GM18858 (cell line): ENCODE data around the gene FHOD3.

Source experiments
- ATAC-seq: cut with Tn5 transposase; IDR thresholded peaks from one replicate; pipeline ENCODE4 v1.9.1; 2021; ENCODE audit not compliant: unreplicated experiment

FHOD3 gene

DNA sequence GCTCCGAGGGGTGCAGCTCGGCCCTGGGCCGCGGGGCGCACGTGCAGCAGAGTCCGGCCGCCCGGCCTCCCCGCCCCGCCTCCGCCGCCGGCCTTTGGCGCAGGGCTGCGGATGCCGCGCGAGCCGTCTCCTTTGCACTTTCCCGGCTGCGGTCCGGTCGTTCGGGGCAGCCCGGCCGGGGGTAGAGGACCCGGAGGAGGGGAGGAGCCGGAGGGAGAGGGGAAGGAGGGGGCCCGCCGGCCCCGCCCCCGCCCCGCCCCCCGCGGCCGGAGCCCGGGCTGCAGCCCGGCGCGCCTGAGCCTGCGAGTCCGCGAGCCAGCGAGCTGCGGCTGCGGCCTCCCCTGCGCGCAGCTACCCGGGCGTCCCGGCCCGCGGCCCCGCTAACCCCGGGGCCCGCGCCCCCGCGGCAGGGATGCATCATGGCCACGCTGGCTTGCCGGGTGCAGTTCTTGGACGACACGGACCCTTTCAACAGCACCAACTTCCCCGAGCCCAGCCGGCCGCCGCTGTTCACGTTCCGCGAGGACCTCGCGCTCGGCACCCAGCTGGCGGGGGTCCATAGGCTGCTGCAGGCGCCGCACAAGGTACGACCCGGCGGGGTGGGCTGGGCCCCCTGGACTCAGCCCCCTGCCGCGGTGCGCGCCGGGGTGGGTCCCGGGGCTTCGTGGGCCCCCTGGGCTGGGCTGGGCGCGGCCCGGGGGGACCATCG is at the start of gene FHOD3:
Gene FHOD3 (plus strand): TSS at position 297 of the 709 bp plus-strand sequence. CDS start 123 bp downstream, at position 420.
- no peak for ATAC-seq

DNA sequence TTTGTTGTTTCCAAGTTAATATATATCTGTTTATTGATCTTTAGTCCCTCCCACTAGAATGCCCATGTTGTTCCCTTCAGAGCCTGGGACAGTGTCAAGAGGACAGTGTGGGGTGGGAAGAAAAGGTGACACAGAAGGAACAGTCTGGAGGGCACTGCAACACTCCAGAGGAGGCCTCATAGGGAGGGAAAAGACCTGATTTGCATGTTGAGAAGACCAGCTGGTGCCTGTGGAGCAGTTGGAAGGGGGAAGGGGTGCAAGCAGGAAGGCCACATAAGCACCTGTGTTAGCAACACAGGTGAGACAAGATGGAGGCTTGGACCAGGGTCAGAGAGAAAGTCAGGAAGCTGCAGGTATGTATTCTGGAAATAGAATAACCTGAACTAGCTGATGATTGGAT is 48.1 kb upstream of the FHOD3 start:
- ATAC-seq, result no peak

DNA sequence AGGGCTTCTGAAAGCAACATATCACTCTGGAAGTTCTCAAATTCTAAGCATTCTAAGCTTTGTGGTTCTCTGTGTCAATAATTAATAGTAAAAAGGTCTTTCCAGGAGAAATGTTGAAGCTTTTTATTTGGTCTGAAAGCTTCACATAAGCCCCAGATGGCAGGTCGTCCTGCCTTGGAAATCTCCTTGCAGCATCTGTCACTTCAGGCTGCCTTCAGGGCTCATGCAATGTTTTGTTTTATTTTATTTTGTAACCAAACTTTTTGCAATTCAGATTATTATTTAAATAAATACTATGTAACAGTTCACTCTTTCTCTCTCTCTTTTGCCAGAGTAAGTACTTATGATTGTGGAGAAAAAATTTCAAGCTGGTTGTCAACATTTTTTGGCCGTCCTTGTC is 46.7 kb upstream of the FHOD3 start:
- ATAC-seq, result no peak

DNA sequence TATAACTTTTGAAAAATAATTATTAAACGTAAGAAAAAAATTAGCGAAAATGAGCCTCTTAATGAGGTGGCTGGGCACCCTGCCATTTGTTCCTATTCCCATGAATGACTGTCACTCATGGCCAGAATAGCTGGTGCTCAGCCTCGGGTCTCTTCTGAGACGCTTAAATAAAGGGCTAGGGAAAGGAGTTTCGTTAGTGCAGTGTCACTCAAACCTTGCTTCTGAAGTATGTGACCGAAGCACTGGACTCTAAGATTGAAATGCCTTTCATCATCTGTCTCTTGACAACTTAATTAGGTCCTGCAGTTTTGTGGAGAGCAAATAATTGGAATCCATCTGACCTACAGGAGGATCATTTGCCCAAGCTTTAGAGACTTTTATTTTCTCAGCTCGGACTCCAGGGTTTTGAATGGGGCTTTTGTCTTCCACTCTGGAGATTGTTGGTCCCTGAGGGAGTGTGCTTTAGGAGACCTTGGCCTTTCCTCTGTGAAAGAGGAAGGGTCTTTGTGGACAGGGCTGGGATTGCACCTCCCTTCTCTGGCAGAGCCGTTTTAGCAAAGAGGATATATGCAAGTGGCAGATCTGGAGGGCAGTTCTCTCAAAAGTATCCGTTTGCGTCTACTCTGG is 42.3 kb upstream of the FHOD3 start:
- ATAC-seq, result no peak

DNA sequence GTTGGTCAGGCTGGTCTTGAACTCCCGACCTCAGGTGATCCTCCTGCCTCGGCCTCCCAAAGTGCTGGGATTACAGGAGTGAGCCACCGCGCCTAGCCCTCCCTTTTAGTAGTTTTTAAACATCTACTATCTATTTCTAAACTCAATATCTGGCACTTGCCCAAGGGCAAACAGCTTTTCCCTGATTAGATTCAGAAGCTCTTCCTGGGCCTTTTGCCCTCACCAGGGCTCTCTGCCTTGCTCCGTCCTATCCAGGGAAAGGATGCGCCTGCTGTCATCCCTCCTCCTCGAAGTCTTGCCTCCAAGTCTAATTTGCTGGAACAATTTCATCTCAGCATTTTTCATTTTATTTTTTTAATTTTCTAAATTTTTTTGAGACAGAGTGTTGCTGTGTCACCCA is 41.4 kb upstream of the FHOD3 start:
- no peak for ATAC-seq

DNA sequence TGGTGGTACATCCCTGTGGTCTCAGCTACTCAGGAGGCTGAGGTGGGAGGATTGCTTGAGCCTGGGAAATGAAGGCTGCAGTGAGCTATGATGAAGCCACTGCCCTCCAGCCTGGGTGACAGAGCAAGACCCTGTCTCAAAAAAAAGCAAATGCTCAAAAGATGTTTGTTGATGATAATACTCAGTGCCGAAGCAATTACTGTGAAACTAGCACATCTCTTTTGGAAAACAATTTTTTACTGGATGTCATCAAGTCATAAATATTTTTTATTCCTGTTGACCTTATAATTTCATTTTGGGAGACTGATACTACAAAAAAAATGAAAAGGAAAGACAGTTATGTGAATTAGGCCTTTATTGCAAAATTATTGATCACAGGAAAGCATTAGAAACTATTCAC is 34.5 kb upstream of the FHOD3 start:
- no peak for ATAC-seq

DNA sequence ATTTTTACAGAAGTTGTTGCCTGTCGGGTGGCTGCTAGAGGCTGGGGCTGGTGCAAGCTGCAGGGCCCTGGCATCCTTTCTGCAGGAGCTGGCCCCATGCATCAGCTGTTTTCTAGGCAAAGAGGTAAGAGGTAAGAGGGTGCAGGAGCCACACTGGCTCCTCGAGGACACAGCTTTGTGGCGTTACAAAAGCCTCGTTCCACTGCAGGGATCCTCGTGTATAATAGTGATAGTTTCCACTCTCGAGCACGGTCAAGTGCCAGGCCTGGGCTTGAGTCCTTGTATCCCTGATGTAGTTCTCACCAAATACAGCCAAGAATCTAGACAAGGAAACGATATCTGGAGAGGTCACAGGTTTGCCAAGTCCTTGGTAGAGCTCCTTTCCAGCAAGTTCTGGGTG is 33.2 kb upstream of the FHOD3 start:
- ATAC-seq, result no peak

DNA sequence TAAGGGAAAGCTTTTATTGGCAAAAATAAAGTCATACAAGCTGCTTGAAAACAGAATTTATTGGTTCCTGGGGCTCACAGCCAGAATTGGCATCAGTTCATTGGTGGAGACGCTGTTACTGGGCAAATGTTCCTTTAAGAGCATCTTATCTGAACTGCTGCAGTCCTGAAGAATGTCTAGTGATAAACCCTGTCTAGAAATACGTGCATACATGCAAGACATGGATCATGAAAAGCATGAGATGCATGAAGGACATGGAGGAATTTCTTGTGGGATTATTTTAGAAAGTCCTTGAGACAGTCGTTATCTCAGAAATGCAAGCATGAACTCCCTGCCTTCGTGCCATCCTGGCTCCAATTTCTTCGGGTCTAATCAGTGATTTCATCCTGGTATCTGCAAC is 32.5 kb upstream of the FHOD3 start:
- no peak for ATAC-seq

DNA sequence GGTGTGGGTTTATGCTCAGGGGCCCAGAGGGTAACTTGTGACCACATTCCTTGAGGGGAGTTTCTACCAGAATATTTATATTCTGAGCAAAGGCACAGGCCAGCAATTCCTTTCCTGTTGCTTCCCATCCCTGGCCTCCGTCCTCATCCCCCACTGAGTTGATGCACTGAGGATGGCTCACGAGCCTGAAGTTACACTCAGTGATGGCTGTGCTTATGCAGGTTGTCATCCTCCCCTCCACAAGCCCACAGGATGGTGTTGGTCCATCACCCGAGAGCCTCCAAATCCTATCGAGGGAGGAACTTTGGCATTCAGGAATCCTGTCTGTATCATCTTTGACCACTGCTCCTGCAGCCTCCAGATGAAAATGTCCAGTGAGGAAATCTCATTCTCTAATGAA is 28.4 kb upstream of the FHOD3 start:
- ATAC-seq, result no peak

DNA sequence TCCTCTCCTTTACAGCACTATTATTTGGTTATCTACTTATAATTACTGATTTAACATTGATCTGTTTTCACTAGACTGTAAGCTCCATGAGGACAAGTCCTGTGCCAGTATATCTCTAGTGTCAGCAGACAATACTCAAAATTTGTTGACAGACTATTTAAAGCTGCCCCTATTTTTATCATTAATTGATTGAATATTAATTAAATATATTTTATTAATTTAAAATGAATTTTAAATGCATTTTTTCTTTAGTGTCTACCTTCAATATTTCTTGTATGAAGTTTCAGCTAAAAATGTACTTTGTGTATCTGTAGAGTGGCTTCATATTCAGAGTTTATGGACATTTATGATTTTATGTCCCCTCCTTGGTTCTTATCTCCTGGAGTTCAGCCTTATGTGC is 26.4 kb upstream of the FHOD3 start:
- ATAC-seq, result no peak

DNA sequence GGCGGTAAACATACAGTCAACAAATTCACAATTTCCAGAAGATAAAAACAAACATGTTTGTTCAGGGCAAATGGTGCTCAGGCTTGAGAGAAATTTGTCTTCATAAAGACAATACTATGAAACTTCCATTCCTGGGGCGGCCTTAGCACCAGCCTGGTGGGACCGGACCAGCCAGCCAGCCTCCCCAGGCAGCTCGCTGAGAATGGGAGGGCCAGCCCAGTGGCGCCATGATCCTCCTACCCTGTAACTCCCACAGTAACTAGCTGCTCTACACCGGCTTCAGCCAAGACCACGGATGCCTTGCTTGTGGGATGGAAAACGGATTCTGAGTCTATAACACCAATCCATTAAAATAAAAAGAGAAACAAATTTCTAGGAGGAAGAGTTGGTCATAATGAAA is 24.2 kb upstream of the FHOD3 start:
- ATAC-seq, result no peak

DNA sequence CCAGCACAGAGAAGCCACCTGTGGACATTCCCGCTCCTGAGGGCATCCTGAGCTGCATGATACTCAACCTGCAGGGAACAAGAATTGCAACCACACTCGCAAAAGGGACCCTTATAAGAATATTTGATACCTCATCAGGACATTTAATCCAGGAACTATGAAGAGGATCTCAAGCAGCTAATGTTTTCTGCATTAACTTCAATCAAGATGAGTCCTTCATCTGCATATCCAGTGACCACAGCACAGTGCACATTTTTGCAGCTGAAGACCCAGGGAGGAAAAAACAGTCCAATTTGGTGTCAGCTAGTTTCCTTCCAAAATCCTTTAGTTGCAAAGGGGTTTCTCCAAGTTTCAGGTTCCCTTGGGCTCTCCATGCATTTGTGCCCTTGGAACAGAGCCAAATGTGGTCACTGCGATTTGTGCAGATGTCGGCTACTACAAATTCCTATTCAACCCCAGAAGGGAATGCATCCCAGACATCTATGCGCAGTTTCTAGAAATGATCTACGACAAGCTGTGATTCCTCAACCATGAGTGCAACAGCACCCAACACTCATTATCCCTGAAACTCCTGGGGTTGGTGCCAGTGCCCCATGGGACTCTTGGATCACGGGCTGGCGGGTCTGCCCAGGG is 23.3 kb upstream of the FHOD3 start:
- ATAC-seq, result no peak

DNA sequence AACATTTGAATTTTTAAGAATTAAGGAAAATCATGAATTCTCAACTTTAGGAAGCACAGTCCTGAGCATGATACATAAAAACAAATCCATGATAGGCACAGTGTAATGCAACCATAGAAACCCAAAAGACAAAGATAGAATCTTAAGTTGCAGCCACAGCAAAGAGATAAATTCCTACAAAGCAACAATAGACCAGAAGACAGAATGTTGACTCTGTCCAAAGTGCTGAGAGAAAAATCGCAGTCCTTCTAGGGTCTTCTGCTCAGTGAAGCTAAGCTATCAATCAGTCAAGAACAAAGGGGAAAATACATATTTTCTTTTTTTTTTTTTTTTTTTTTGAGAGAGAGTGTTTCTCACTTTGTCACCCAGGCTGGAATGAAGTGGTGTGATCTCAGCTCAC is 22.0 kb upstream of the FHOD3 start:
- ATAC-seq, result no peak

DNA sequence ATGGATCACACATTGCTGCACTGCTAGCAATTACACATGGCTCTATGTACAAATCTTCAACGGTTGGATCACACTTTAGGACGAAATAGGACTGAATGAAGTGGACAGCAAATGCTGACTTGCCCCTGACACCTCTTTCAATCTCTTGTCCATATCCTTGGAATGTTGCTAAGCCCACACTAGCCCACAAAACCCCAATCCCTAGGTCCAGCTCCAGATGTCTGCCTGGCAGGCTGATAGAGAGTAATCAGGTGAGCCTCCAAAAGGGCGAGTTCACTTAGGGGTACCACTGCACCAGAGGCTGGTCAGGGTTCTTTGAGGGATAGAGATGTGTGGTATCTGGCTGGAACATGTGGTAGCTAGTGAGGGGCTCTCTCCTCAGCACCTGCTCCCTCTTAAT is 18.5 kb upstream of the FHOD3 start:
- ATAC-seq, result no peak

DNA sequence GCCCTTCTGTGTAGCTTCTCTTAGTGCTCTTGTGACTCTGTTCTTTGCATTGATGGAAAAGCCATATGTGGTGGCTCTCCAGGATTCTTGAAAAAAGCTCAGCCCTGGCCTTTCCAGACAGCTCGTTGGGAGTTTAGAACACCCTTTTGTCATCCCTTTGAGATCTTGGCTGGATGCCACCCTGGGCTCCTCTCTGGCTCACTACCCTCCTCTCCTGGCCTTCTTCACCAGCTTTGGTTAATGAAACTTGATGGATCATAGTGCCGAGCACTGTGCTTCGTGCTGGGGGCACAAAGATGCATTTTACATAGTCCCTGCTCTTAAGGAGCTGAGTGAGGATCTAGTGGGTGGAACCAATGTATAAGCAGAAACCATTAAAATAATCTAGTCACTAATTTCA is 15.6 kb upstream of the FHOD3 start:
- no peak for ATAC-seq

DNA sequence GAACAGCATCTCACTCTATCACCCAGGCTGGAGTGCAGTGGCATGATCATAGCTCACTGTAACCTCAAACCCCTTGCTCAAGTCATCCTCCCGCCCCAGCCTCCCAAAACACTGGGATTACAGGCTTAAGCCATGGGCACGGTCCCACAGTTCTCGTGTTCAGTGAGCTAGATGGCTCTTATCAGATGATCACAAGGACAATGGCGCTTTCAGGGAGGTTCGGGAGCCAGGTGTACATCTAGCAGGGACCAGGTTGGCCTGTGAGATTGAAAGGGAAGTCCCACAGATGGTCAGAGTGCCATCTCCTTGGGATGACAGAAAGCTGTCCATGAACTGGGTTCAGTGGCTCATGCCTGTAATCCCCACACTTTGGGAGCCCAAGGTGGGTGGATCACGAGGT is 14.1 kb upstream of the FHOD3 start:
- no peak for ATAC-seq

DNA sequence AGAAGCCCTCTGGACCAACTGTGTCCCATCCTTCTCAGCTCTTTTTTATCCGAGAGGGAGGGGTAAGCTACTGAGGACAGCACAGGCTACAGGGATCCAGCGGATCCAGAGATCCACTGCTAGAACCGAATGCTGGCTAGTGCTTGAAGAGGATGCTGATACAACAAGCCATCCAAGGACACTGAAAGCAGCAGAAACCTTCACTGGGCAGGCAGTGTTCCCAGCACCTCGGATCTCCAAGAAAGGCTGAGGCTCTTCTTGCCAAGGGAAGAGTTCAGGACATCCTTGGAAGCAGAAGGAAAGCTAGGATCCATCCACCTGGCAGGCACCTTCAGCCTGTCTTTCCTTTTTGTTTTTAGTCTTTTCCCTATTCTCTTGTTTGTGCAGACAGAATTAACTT is 13.2 kb upstream of the FHOD3 start:
- no peak for ATAC-seq

DNA sequence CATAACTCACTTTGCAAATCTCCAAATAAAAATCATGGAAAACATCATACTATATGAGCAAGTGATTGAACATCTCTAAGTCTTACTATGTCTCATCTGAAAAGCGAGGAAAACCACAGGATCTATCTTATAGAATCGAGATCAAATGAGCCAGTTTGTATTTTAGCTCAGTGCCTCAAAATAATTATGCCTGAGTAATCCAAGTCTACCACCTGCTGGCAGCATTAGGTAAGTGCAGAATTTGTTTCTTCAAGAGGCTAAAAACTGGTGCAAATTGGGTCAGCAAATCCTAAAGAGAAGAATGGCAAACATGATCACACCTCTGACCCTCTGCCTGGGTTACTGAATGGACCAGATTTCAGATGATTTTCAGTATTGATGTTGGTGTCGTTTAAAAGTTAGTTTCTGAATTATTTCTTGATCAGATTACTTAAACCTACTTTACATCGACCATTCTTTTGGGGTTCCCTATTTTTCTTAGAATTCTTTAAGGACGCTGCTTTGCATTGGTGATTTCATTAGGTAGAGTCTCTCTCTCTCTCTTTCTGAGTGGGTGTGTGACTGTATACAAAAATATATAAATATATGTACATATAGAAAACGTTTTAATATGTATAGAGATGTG is 12.7 kb upstream of the FHOD3 start:
- no peak for ATAC-seq

DNA sequence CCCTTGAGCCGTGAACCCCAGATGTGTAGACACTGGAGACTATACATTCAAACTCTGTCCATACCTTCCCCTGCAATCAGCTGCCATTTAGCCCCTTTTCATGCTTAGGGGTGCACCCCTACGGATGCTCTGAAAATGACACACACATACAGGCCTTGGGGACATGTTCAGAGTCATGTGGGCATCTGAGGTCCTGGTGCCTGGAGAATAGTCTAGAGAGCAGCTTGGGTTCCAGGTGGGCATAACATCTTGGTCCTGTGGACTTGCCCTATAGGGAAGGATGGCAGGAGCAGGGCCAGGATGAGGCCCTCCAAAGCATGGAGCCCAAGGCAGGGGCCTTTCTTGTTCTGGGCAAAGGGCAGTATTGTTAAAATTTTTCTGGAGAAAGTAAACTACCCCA is 9.9 kb upstream of the FHOD3 start:
- no peak for ATAC-seq

DNA sequence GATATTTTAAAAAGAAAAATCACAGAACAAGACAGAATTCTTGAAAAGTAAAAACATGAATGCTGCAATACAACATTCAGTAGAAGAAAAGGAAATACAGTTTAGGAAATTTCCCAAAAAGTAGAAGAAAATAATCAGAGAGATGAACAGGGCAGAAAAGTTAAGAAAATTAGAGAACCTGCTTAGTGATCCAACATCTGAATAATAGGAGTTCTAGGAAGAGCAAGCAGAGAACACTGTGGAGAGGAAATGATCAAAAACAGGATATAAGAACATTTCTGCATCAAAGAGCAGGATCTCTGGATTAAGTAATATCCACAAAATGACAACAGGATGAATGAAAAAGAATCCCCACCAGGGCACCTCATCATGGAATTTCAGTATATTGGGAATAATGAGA is 8.8 kb upstream of the FHOD3 start:
- no peak for ATAC-seq

DNA sequence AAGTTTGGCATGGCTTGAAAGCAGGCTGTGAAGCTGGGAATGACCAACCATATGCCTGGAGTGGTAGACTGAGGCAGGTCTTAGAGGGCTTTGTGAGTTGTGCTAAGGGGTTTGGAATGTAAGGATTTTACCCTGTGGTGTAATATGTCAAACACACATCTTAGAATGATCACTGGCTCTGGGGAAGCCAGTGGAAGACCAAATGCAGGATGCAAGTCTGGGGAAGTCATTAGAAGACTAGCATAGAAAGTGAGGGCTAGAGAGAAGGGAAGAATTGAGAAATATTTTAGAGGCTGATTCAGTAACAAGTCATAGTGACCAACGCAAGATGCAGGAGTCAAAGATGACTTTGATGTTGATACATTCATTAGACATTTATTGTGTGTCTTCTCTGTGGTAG is 3.5 kb upstream of the FHOD3 start:
- no peak for ATAC-seq

DNA sequence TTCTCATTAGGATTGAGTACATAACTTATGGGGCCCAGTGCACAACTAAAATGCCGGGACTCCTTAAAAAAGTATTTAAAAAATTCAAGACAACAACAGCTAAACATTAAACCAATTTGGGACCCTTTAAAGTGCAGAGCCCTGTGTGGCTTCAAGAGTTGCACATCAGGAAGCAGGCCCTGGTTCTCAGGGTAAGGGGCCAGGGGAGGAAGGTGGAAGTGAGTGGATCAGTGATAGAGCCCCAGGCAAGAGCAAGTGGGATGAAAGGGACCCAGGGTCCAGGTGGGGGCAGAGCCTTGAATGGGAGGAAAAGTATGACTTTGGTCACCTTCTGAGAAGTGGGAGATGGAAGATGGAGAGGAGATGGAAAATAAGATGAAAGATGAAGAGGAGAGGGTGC is 2.3 kb upstream of the FHOD3 start:
- ATAC-seq, result no peak
